ENCODE measurements around the gene ST14. TPM values are rescaled to one million over a fixed set of nuclear protein-coding genes. Genes with fewer than 3 reads are reported as not detected.

Gene ST14
- total and polyA plus RNA-seq, 2 donors (not counting 3 experiments of a cell fraction or from before 2014, with no cell fraction given): 0.08 TPM; not detected in 1

GRCh38 chr11:130165601-130166456 is 6.2 kb downstream of the ST14 start:
- Histone ChIP-seq H3K4me1 (ENCODE audit: control insufficient read depth, extremely low read depth, insufficient read depth, low read length) (no peaks in the 10 kb centered on the region), H3K9me1 (replicated peaks; ENCODE audit: control insufficient read depth, extremely low read depth, insufficient read depth, low read length) (no peaks in the 10 kb centered on the region), H2AFZ (ENCODE audit: low read depth, low read length) (no peak overlapping the region), H3K9ac (replicated peaks; ENCODE audit: extremely low read depth, insufficient read depth, low read length) (no peak overlapping the region), H3K4me2 (ENCODE audit: insufficient read depth, low read length) (no peak overlapping the region), H3K27ac (ENCODE audit: insufficient read depth, low read depth, low read length) (no peak overlapping the region), H3K36me3 (ENCODE audit: control insufficient read depth in 2 of 2, extremely low read depth in 1 of 2, insufficient read depth in 2 of 2, low read length in 2 of 2) (no peaks in the 10 kb centered on the region), H3K4me3 (replicated peaks in 1 of 3; ENCODE audit: insufficient read depth in 1 of 3, low read depth in 1 of 3, low read length in 3 of 3) (no peak overlapping the region), H3K9me3 (replicated peaks; ENCODE audit: control insufficient read depth, insufficient read depth, low read length) (no peaks in the 10 kb centered on the region), H3K27me3 (ENCODE audit: control insufficient read depth in 2 of 2, insufficient read depth in 2 of 2, low read length in 2 of 2) (peaks cover 17 to 18% of the 10 kb centered on the region in 2 experiments), H3K79me2 (ENCODE audit: control insufficient read depth, insufficient read depth, low read length) (no peaks in the 10 kb centered on the region), H4K20me1 (replicated peaks; ENCODE audit: control insufficient read depth, extremely low read depth, insufficient read depth, low read length) (no peaks in the 10 kb centered on the region)
- DNase-seq (ENCODE audit: low read depth, low spot score): no peak
- intact Hi-C loops (cut with micrococcal nuclease) (no loop called here), dilution Hi-C loops (cut with MboI; ENCODE audit: extremely low pct_ligation_motif_present, low sequenced_read_pairs) (no loop called here)
- no peak for FAIRE-seq
- BruUV-seq (replicated peaks): no TSS peak
- no peak for TF ChIP-seq MYC (IDR thresholded peaks at IDR 0.05; ENCODE audit: low read depth, low read length)
- TF ChIP-seq, protein P1, sequence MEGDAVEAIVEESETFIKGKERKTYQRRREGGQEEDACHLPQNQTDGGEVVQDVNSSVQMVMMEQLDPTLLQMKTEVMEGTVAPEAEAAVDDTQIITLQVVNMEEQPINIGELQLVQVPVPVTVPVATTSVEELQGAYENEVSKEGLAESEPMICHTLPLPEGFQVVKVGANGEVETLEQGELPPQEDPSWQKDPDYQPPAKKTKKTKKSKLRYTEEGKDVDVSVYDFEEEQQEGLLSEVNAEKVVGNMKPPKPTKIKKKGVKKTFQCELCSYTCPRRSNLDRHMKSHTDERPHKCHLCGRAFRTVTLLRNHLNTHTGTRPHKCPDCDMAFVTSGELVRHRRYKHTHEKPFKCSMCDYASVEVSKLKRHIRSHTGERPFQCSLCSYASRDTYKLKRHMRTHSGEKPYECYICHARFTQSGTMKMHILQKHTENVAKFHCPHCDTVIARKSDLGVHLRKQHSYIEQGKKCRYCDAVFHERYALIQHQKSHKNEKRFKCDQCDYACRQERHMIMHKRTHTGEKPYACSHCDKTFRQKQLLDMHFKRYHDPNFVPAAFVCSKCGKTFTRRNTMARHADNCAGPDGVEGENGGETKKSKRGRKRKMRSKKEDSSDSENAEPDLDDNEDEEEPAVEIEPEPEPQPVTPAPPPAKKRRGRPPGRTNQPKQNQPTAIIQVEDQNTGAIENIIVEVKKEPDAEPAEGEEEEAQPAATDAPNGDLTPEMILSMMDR (IDR thresholded peaks at IDR 0.05; ENCODE audit: extremely low read depth in 1 of 2, insufficient read depth in 1 of 2, low read depth in 1 of 2, low read length in 2 of 2): no peak
- POLR2A ChIA-PET: no interaction called here
- CTCF ChIA-PET: interaction anchor here (0.9 to 1.4 kb wide), 3 partner anchors 20 to 47 kb away, joined by 3 to 4 read pairs (median 4); no protein-coding TSS in a partner anchor

- TF ChIP-seq, protein P1 (IDR thresholded peaks at IDR 0.05; ENCODE audit: extremely low read depth in 1 of 2, insufficient read depth in 1 of 2, low read depth in 1 of 2, low read length in 2 of 2): no peak
- TF ChIP-seq EZH2 (IDR thresholded peaks at IDR 0.05; ENCODE audit: borderline replicate concordance, low read depth, low read length, severe bottlenecking) (no peak), POLR2AphosphoS5 (IDR thresholded peaks at IDR 0.05; ENCODE audit: insufficient read depth, low read depth, low read length) (no peak), POLR2A (IDR thresholded peaks at IDR 0.05; ENCODE audit: low read depth, low read length) (no peak), MYC (IDR thresholded peaks at IDR 0.05; ENCODE audit: low read depth, low read length) (no peak), FOS (IDR thresholded peaks at IDR 0.05; ENCODE audit: borderline replicate concordance, insufficient read depth, low read length) (peak; percentile 85), JUN (IDR thresholded peaks at IDR 0.05; ENCODE audit: borderline replicate concordance, insufficient read depth, insufficient read length, low read depth) (peak; percentile 5), GATA2 (IDR thresholded peaks at IDR 0.05; ENCODE audit: insufficient read depth, insufficient read length, low read depth, low read length) (no peak)
- TF ChIP-seq, protein P2, sequence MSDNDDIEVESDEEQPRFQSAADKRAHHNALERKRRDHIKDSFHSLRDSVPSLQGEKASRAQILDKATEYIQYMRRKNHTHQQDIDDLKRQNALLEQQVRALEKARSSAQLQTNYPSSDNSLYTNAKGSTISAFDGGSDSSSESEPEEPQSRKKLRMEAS (IDR thresholded peaks at IDR 0.05; ENCODE audit: insufficient read depth, insufficient read length): no peak
- Histone ChIP-seq H3K27me3 (ENCODE audit: control insufficient read depth in 2 of 2, insufficient read depth in 2 of 2, low read length in 2 of 2) (peaks cover 11 to 13% of the 10 kb centered on the region in 2 experiments), H3K9ac (replicated peaks; ENCODE audit: extremely low read depth, insufficient read depth, low read length) (no peak overlapping the region), H3K27ac (ENCODE audit: insufficient read depth, low read depth, low read length) (no peak overlapping the region), H3K79me2 (ENCODE audit: control insufficient read depth, insufficient read depth, low read length) (no peaks in the 10 kb centered on the region), H3K4me3 (replicated peaks in 1 of 3; ENCODE audit: insufficient read depth in 1 of 3, low read depth in 1 of 3, low read length in 3 of 3) (no peak overlapping the region), H3K9me1 (replicated peaks; ENCODE audit: control insufficient read depth, extremely low read depth, insufficient read depth, low read length) (no peaks in the 10 kb centered on the region), H3K36me3 (ENCODE audit: control insufficient read depth in 2 of 2, extremely low read depth in 1 of 2, insufficient read depth in 2 of 2, low read length in 2 of 2) (no peaks in the 10 kb centered on the region), H3K4me1 (ENCODE audit: control insufficient read depth, extremely low read depth, insufficient read depth, low read length) (no peaks in the 10 kb centered on the region), H4K20me1 (replicated peaks; ENCODE audit: control insufficient read depth, extremely low read depth, insufficient read depth, low read length) (no peaks in the 10 kb centered on the region), H2AFZ (ENCODE audit: low read depth, low read length) (no peak overlapping the region), H3K4me2 (ENCODE audit: insufficient read depth, low read length) (no peak overlapping the region), H3K9me3 (replicated peaks; ENCODE audit: control insufficient read depth, insufficient read depth, low read length) (no peaks in the 10 kb centered on the region)
- DNase-seq (ENCODE audit: low read depth, low spot score): peak; percentile 32
- ChIA-PET CTCF (interaction anchor here (0.9 to 1.2 kb wide), 3 partner anchors 21 to 163 kb away, joined by 3 to 4 read pairs (median 3); no protein-coding TSS in a partner anchor), POLR2A (no interaction called here)
- dilution Hi-C loops (cut with MboI; ENCODE audit: extremely low pct_ligation_motif_present, low sequenced_read_pairs) (no loop called here), intact Hi-C loops (cut with micrococcal nuclease) (no loop called here)
- peak; percentile 81 for FAIRE-seq
- BruUV-seq (replicated peaks): no TSS peak
These were observed 6.8 kb downstream of the ST14 start for GRCh38 chr11:130166457-130166784.
